NCI-H2196 treated with DMSO at 0.1 percent for 48 hours (cell line): ENCODE data around the gene USP7.

Experiments
- DNase-seq: peaks from one replicate; lab custom pipeline; 2025; ENCODE audit not compliant: unreplicated experiment; lab: John Stamatoyannopoulos, UW

Gene USP7

DNA sequence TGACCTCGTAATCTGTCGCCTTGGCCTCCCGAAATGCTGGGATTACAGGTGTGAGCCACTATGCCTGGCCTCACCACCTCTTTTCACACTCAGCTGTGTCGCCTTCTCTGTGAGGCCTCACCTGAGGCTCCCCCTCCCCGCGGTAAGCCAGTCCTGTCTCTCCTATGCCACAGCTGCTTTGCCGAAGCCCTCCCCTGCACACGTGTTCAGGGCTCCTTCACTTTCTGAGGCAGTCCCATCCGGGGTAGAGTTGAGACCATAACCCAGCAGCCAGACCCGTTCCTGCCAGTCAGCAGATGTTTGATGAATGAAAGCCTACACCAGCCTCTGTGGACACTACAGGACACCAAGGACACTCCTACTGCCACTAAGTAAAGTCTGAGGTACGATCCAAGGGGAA, 10.6 kb downstream of the USP7 start:
- no peak for DNase-seq

DNA sequence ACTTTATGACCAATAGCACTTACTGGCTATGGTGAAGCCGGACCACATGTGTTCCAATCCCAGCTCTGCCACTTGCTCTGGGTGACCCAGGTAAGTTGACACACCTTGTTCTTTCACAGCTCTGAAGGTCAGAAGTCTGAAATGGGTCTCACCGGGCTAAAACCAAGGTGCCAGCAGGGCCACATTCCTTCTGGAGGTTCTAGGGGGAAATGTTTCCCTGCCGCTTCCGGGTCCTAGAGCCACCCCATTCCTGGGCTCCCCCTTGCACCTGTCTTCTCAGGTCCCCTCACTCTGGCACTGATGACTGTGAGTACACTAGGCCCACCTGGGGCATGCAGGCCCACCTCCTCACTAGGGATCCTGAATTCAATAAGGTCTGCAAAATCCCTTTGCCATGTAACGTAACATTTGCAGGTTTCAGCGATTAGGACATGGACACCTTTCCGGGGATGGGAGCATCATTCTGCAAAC, 11.4 kb downstream of the USP7 start:
- no peak for DNase-seq

DNA sequence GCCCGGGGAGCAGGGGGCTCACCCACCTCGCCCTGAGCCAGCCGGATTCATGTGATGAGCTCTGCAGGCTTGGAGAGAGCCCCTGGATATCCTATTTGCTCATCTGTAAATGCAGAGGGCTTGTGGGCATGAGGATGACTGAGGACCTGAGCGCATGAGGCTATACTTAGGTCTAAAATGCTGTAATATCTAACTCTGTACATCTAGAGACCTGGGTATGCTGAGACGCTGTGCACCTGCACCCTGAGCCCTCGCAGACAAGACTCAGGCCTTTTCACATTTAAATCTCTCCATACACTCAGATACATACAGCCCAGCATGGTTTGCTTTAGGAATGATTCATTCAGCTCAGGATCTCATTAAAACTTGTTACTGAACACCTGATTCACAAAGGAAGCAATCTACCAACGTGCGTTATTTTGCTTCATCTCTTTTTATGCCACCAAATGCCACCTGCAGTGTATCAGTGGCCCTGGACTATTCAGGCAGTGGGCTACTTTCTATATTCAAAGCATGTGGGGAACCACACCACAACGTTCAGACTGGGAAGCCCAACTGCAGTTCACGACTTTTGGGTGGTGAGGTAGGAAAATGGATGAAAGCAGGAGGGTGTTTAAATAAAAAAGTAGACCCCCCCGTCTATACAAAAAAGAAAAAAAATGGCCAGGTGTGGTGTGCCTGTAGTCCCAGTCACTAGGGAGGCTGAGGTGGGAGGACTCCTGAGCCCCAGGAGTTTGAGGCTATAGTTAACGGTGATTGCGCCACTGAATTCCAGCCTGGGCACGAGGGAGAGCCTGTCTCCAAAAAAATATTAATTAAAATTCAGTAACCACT, 12.0 kb downstream of the USP7 start:
- DNase-seq = no peak

DNA sequence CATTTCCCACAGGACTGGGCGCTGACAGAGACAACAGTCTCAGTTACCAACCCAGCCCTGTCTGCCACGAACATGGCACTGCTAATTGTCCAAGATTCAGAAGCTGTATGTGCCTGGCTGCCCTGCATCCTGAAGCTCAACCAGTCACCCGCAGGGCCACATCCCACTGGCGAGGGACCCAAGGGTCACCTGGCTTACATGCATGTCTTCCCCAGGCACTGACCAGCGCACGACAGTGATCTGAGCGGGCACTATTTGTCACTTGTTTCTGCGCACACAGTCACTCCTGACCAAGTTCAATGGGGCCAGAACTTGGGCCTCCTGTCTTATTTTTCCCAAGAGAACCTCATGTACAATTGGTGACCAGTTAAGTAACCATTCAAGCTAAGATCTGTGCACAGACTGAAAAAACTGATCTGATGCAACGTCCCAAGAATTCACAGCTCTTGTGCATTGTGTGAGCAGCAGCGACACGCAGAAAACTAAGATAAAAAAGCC, 13.1 kb downstream of the USP7 start:
- DNase-seq = no peak

DNA sequence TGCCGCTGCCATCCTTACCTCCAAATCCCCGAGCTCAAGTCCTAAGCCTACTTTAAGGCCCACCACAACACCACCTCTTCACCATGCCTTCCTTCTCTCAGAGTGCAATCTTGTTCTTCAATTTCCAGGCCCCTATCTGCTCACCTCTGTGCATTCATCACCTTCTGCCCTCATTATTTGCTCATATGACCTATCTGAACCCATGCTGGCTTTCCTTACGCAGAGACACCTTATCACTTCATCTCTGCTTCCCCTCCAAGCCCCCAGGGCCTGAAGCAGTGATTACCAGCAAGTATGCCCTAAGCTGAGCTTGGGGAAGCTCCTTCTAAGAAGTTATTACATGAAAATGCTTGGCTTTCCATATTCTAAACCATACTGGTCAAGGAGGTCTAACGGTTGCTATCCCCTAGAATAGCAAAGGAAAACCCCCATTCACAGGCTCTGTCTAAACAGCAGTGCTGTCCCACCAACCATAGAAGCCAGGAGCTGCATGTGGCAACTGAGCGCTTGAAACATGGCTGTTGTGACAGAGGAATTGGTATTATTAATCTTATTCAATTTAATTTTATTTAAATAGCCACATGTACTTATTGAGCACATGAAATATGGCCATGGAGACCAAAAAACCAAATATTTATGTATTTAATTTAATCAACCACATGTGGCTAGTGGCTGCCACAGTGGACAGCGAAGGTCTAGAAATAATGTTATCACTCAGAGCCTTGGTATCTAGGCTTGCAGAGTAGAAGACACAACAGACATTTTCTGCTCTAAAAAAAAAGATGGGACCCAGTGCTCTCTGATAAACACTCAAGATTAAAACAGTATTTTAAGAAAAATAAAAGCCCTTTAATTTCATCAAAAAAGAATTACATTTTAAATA, 13.9 kb downstream of the USP7 start:
- DNase-seq = no peak

DNA sequence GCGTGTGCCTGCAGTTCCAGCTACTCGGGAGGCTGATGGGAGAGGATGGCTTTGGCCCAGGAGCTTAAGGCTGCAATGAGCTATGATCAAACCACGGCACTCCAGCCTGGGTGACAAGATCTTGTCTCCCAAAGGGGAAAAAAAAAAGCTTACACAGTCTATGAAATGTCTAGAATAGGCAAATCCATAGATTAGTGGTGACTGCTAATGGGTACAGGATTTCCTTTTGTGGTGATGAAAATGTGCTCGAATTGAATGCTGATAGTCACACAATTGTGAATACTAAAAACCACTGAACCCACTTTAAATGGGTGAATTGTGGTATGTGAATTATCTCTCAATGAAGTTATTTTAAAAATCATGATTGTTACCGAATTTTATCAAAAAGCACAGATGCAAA, 14.9 kb downstream of the USP7 start:
- no peak for DNase-seq

DNA sequence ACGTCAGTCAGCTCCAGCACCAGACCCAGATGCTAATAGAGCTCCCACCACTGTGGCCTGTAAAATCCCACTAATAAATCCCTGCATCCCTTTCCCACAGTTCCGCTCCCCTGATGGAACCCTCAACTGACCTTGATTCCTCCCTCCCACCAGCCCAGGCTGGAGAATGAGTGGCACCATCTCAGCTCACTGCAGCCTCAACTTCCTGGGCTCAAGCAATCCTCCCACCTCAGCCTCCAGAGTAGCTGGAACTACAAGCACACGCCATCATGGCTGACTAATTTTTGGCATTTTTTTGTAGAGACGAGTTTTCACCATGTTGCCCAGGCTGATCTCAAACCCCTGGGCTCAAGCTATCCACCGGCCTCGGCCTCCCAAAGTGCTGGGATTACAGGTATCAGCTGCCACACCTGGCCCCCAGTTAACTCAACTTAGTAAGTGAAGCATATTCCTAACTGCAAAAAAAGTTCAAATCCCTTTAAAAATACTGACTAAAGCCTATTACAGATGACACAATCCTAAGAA, 15.6 kb downstream of the USP7 start:
- no peak for DNase-seq

DNA sequence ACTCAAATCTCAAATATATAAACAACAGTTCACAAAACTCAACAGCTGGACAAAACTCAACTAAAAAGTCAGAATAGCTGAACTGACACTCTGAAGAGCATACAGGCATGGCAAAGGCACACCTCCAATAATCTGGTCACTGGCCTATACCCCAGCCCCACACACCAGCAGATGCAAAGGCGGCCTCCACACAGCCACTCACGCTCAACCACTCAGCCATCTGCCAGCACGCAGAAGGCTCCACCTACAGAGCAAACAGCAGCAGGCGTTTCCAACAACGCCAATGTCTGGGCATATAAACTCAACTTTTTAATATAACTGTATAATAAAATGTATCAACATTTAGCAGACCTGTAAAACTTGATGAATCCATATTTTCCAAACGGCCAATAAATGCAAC, 17.2 kb downstream of the USP7 start:
- DNase-seq = no peak

DNA sequence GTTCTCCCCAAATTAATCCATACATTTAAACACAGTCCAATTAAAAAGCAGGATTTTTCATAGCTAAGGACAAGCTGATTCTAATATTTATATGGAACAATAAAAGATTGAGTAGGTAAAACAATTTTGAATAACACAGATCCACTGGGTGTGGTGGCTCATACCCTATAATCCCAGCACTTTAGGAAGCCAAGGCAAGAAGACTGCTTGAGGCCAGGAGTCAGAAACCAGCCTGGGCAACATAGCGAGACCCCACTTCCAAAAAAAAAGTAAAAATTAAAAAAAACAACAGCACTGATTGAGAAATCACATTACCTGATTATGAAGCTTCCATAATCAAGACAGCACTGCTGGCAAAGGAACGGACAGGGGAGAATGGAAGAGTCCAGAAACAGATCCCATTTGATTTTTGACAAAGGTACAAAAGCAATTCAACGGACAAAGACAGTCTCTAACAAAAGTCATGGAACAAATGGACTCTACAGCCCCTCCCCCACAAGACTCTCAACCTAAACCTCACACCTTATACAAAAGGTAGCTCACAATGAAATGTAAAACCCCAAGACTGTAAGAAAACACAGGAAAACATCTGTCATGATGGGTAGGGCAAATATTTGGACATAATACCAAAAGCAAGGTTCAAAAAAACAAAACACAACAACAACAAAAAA, 17.9 kb downstream of the USP7 start:
- DNase-seq = no peak

DNA sequence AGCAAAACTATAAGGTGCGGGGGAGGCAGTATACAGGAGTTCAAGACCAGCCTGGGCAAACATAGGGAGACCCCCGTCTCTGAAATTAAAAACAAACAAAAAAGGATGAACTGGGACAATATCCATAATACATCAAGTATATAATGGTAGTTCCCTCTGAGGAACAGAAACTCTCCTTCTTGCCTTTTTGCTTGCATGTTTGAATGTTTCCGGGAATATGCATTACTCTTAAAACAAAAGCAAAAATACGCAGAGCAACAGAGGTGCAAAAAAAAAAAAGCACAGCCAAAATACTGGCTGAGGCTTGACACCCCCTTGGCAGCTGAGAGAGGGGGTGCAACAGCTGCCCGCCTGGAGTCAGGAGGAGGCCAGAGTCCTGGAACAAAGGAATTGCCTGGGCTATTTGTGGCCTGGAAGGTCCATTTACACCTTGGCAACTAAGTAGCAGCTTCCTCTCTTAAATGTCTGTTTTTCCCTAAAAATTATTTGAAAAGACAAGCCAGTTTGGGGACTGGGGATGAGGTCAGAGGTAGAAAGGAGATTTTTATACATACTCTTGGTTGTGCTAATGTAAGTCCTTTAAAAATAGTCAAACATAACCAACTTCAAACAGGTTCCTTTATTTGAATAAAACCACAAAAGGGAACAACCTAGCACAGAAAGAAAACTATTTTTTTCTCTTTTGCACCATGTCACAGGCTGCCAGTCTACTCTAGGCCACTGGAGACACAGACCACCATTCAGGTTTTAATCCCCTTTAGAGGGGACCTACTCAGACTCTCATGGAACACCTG, 19.5 kb downstream of the USP7 start:
- DNase-seq = no peak

DNA sequence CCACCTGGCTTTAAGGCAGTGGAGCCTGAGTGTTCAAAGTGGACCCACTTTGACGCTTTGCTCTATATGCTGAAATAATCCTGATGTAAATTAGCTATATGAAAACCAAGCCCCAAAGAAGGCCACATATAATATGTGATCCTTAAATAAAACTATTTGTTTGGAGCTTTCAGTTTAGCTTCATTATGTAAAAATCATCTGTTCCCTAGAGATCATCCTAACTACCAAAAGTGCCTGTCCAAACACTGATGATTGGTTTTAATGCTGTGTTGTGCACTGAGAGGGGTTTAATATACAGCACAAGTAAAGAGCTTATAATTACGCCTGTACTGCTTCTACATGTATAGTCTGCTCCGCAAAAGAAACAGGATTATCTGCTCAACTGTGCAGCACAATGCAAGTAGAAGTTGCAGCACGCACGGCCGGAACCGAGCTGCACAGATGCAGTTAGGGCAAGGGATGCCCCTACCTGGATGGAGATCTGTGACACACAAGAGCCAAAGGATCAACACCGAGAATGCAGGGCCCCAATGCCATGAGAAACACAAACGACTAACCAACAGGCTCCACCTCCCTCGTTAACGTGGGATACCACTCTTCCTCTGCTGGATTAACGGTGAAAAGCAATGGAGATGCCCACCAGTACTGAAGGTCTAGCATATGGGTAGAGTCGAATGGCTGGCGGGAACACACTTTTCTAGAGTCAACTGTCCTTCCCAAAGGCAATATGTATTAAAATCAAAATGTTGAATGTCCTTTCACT, 20.5 kb downstream of the USP7 start:
- no peak for DNase-seq

DNA sequence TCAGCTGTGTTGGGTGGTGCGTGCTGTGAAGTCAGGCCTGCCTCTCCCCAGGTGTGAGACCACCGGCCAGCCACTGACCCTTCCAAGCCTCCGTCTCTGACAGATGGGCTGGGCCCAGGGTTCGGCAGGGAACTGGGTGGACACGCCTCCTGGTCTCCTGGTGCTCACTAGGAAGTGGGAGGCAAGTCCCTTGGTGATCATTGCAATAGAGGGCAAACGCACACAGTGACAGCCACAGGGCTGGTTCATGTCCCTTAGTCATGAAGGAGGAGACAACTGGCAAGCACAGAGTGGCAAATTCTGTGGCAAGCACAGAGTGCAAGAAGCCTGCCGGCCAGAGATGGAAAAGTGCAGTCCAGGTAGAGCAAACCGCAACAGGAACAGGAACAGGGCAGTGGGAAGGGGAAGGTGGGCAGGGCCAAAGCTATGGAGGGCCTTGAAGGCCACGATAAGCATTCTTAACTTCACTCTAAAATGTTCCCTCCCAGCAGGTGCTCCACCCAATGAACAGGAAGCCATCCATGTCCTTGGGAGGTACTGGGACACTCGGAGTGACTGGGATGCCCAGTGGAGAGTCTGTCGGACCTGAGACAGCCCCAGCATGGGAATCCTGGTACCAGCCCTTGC, 21.9 kb downstream of the USP7 start:
- no peak for DNase-seq

DNA sequence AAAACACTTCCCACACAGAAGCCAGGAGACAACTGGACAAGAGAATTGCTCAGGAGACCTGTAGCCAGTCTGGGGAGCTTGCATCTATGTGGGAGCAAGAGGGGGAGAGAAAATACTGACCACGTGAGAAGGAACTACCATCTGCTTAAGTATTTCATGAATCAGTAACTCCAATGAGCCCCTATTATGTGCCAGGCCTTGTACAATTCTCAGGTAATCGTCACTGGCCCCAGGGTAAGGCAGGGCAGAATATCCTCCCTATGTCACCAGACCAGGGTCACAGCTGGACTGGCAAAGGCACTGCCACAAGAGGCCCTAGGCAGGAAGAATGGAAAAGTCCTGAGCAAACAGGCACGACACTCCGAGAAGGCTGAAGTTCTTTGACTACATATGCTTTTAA, 25.9 kb downstream of the USP7 start:
- no peak for DNase-seq

DNA sequence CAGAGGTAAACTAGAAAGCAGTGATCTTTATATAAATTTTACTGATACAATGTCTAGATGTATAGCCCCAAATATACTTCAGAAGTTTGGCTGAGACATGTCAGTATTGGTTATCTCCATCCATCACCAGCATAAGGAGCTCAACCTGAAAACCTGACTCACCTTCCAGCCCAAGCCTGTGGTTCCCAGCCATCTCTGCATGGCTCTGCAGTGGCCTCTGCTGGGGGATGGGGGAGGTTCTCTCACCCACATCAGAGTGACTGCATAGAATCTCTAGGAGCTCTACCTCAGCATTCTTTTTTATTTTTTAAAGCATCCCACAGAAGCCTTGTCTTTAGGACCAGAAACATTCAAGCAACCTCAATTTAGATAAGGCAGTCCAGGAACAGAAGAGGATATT, 27.3 kb downstream of the USP7 start:
- no peak for DNase-seq

DNA sequence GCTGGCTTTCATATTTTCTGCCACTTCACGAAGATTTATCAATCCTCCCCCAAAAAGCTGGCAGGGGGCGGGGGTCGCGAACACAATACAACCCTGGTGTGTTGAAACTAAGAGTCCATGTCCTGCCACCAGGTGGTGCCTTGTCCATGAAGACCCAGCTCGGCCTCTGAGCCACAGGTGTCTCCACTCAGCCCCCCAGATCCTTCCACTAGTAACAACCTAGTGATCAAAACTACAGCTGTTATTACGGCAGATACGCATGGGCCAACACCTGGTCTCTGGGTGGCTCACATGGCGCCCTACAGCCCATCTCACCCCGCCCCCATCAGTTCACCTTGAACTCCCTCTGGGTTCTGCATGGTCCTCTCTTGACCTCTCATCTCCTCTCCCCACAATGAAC, 27.7 kb downstream of the USP7 start:
- no peak for DNase-seq

DNA sequence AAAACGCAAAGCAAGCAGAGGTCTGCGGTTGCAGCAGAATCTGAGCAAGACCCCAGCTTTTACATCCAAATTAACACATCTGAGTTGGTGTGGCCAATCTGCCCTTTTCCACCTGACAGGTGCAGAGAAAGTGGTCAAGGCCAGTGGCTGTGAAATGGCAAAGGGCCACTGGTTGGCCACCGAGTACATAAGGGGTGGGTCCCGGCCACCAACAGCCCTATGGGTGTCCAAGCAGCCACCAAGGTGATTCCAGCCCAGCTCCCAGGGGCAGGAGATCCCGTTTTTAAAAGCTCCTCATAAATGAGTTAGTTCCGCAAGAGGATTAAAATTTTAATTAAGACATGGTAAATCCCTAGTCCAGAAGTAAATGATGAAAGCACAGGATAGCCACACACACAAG, 29.1 kb downstream of the USP7 start:
- DNase-seq = no peak

DNA sequence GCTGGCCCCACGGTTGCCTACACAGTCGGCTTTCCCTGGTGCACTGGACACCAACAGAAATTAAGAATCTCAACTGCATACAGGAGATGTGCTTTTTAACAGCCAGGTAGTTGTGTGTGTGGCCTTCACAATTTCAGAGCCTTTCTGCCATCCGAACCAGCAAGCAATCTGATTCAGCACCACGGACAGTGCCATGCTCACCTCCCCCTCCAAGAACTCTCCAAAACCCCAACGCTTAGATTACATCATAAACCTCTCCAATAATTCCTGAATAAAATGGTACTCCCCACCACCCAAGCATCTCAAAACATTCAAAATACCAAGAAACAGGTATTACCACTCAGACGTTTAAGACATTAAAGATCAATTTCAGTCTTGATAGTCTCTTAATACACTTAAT, 31.8 kb downstream of the USP7 start:
- no peak for DNase-seq

DNA sequence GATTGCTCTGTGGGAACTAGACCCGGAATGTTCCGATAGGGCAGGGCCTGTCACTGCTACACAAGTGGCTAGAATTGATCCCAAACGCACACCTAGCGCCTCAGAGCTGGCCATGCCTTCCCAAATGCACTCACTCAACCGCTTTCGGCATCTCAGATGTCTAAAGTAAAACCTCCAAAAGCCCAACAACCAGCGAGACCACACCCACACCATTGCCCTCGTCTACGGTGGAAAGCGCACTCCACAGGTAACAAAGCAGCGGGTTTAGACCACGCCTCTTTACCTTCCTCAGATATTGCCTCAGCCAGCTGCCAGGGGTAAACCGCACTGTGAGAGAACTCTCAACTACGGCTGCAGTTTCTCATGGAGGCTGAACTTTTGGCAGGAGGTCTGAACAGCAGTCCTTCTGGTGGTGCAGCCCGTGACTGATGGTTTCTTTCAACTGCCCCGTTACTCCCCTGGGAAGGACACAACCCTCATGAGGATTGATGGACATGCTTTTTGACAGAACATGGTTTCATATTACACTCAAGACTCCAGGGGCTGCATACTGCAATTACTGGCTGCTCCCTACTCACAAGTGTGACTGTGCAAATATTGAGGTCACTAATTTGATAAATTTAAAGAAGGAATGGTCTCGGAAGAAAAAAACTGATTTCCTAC, 34.5 kb downstream of the USP7 start:
- no peak for DNase-seq

DNA sequence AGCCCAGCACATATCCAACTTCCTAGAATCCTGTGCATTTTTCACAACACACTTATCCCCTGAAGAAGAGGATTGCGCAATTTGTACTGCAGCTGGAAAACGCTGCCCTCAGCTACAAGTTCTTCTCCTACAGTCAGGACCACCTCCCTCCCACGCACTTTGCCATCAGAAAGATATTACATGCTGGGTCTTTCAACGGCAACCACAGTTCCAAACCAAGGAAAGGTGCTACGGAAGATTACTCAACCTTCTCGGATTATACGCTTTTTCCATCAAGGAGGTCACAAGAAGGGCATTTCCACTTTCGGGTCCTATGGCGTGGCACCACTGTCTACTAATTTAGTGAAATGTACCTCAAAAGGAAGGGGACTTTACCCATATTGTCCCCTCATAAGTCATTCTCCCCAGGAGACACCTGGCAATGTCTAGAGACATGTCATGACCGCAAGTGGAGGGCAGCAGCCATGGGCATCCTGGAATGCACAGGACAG, 35.2 kb downstream of the USP7 start:
- no peak for DNase-seq
